ENCODE data around the gene HSD11B1L. TPM values are rescaled to one million over a fixed set of nuclear protein-coding genes. Genes with fewer than 3 reads are reported as not detected.
"Not testable (repeated sequence)": the region's sequence is repeated elsewhere in the genome, so short reads cannot be mapped to it uniquely, and the experiment has no call there.

Gene HSD11B1L
- polyA plus RNA-seq, 1 experiment, result 4.9 TPM

- POLR2A ChIA-PET, result no interaction called here
- no peak overlapping the region for H3K4me3 ChIP-seq (ENCODE audit: low read depth, low read length)
Observed at GRCh38 chr19:5684694-5685430, 4.0 kb downstream of the HSD11B1L start.

GRCh38 chr19:5686326-5686646 lies 5.5 kb downstream of the HSD11B1L start:
- DNase-seq (ENCODE audit: low read depth, low spot score), result no peak
- H3K27me3 ChIP-seq (ENCODE audit: control insufficient read depth, insufficient read depth, low read length), result no peaks in the 10 kb centered on the region
- CTCF ChIA-PET, result interaction anchor here (1.0 to 1.5 kb wide), 2 partner anchors 21 to 65 kb away, joined by 3 to 6 read pairs; no protein-coding TSS in a partner anchor
- H3K27ac ChIP-seq (ENCODE audit: low read depth, low read length), result peak overlapping the region; percentile 2
- peak overlapping the region; percentile 64 for H3K4me3 ChIP-seq (ENCODE audit: low read depth, low read length)
- no peak for TF ChIP-seq CTCF (IDR thresholded peaks at IDR 0.05; ENCODE audit: low read depth, low read length)
- POLR2A ChIA-PET, result interaction anchor here (1.3 to 1.6 kb wide), 2 partner anchors 34 to 64 kb away, joined by 5 to 7 read pairs; partner anchors contain the start of genes CATSPERD, LONP1, SAFB and SAFB2
- H3K9me3 ChIP-seq (ENCODE audit: control insufficient read depth, insufficient read depth, low read length), result peaks cover 14% of the 10 kb centered on the region; the same call in 1 of the 2 replicates

More at GRCh38 chr19:5684694-5685430, 4.0 kb downstream of the HSD11B1L start:
- no peak for DNase-seq (ENCODE audit: low read depth, low spot score)
- no peaks in the 10 kb centered on the region for H3K27me3 ChIP-seq (ENCODE audit: control insufficient read depth, insufficient read depth, low read length)
- peaks cover 14% of the 10 kb centered on the region; the same call in 1 of the 2 replicates for H3K9me3 ChIP-seq (ENCODE audit: control insufficient read depth, insufficient read depth, low read length)
- no peak for TF ChIP-seq CTCF (IDR thresholded peaks at IDR 0.05; ENCODE audit: low read depth, low read length)
- H3K27ac ChIP-seq (ENCODE audit: low read depth, low read length), result no peak overlapping the region
- CTCF ChIA-PET, result no interaction called here

GRCh38 chr19:5686647-5687359 lies 6.0 kb downstream of the HSD11B1L start:
- CTCF ChIA-PET, result interaction anchor here (0.6 to 3.5 kb wide), 15 partner anchors 9 to 1718 kb away, joined by 3 to 23 read pairs (median 3); no protein-coding TSS in a partner anchor

GRCh38 chr19:5687360-5688198 lies 6.8 kb downstream of the HSD11B1L start:
- Histone ChIP-seq H3K27me3 (ENCODE audit: control insufficient read depth, insufficient read depth, low read length) (no peaks in the 10 kb centered on the region), H3K9me3 (ENCODE audit: control insufficient read depth, insufficient read depth, low read length) (peaks cover 14% of the 10 kb centered on the region; the same call in 1 of the 2 replicates), H3K27ac (ENCODE audit: low read depth, low read length) (no peak overlapping the region), H3K4me3 (ENCODE audit: low read depth, low read length) (peak overlapping the region; percentile 64)
- no peak for DNase-seq (ENCODE audit: low read depth, low spot score)
- ChIA-PET POLR2A (interaction anchor here (0.8 to 1.6 kb wide), 4 partner anchors 13 to 215 kb away, joined by 5 to 9 read pairs (median 6); partner anchors contain the start of genes CATSPERD, LONP1, SAFB and SAFB2), CTCF (interaction anchor here (0.6 to 3.5 kb wide), 15 partner anchors 8 to 1718 kb away, joined by 3 to 23 read pairs (median 3); no protein-coding TSS in a partner anchor)
- no peak for TF ChIP-seq CTCF (IDR thresholded peaks at IDR 0.05; ENCODE audit: low read depth, low read length)

More at GRCh38 chr19:5686647-5687359, 6.0 kb downstream of the HSD11B1L start:
- peak overlapping the region; percentile 2 for H3K27ac ChIP-seq (ENCODE audit: low read depth, low read length)
- TF ChIP-seq CTCF (IDR thresholded peaks at IDR 0.05; ENCODE audit: low read depth, low read length), result peak; percentile 81
- peak overlapping the region; percentile 64 for H3K4me3 ChIP-seq (ENCODE audit: low read depth, low read length)
- peak; percentile 74 for DNase-seq (ENCODE audit: low read depth, low spot score)
- POLR2A ChIA-PET, result interaction anchor here (0.8 to 1.6 kb wide), 4 partner anchors 12 to 216 kb away, joined by 5 to 9 read pairs (median 6); partner anchors contain the start of genes CATSPERD, LONP1, SAFB and SAFB2
- H3K27me3 ChIP-seq (ENCODE audit: control insufficient read depth, insufficient read depth, low read length), result no peaks in the 10 kb centered on the region
- peaks cover 14% of the 10 kb centered on the region; the same call in 1 of the 2 replicates for H3K9me3 ChIP-seq (ENCODE audit: control insufficient read depth, insufficient read depth, low read length)

GRCh38 chr19:5688262-5688881 lies 7.5 kb downstream of the HSD11B1L start:
- CTCF ChIA-PET, result interaction anchor here (1.0 to 3.5 kb wide), 2 partner anchors 30 to 105 kb away, joined by 3 to 23 read pairs; no protein-coding TSS in a partner anchor
- not testable (repeated sequence) for DNase-seq (ENCODE audit: low read depth, low spot score); H3K27ac ChIP-seq (ENCODE audit: low read depth, low read length); H3K27me3 ChIP-seq (ENCODE audit: control insufficient read depth, insufficient read depth, low read length); H3K4me3 ChIP-seq (ENCODE audit: low read depth, low read length)
- POLR2A ChIA-PET, result interaction anchor here (0.6 kb wide), 1 partner anchor 91 kb away, joined by 12 read pairs; no protein-coding TSS in a partner anchor
- peaks cover 14% of the 10 kb centered on the region; the same call in 1 of the 2 replicates for H3K9me3 ChIP-seq (ENCODE audit: control insufficient read depth, insufficient read depth, low read length)

Measured in AG04450 (cell line).